ACC112 (cell line): Measurements from ENCODE around the gene GJA9.

Experiments used
- H2AFZ ChIP-seq: fragments of 200-600 bp; sonication (generic); one replicate; pipeline ENCODE4 v1.6.0; 2017; ENCODE audit warnings: antibody characterized with exemption, low read length; ENCODE audit not compliant: unreplicated experiment
- H3K27ac ChIP-seq: fragments of 200-600 bp; sonication (generic); 2 replicates; pipeline ENCODE4 v1.5.1; 2014; ENCODE audit warnings: low read depth, mild to moderate bottlenecking, antibody characterized with exemption, low read length, moderate library complexity
- H3K27me3 ChIP-seq: fragments of 200-600 bp; sonication (generic); 2 replicates; pipeline ENCODE4 v1.6.1; 2014; ENCODE audit warnings: mild to moderate bottlenecking, antibody characterized with exemption, low read length, moderate library complexity, mixed read lengths; ENCODE audit not compliant: insufficient read depth
- H3K36me3 ChIP-seq: fragments of 200-600 bp; sonication (generic); 2 replicates; pipeline ENCODE4 v1.6.1; 2016; ENCODE audit warnings: mild to moderate bottlenecking, antibody characterized with exemption, low read length, moderate library complexity, mixed read lengths; ENCODE audit not compliant: insufficient read depth
- H3K4me1 ChIP-seq: fragments of 200-600 bp; sonication (generic); one replicate; pipeline ENCODE4 v1.6.1; 2016; ENCODE audit warnings: low read length, mixed read lengths; ENCODE audit not compliant: insufficient read depth, unreplicated experiment, control insufficient read depth
- H3K4me3 ChIP-seq: fragments of 200-600 bp; sonication (generic); 2 replicates; pipeline ENCODE4 v1.5.1; 2014; ENCODE audit warnings: mild to moderate bottlenecking, low read depth, low read length
- H3K79me2 ChIP-seq: fragments of 200-600 bp; sonication (generic); one replicate; pipeline ENCODE4 v1.6.0; 2016; ENCODE audit warnings: low read length; ENCODE audit not compliant: control insufficient read depth, unreplicated experiment, insufficient read depth

GJA9 gene

GRCh38 chr1:38831731-38832369, 49.5 kb downstream of the GJA9 start:
- H3K4me3 ChIP-seq: no peak overlapping the region
- H3K79me2 ChIP-seq: no peaks in the 10 kb centered on the region
- H3K27me3 ChIP-seq: peaks cover 51% of the 10 kb centered on the region
- no peak overlapping the region for H3K27ac ChIP-seq
- no peaks in the 10 kb centered on the region for H3K36me3 ChIP-seq
- H3K4me1 ChIP-seq: no peaks in the 10 kb centered on the region
- H2AFZ ChIP-seq: no peak overlapping the region

GRCh38 chr1:38829368-38829767, 52.0 kb downstream of the GJA9 start:
- Histone ChIP-seq H3K27ac (no peak overlapping the region), H3K36me3 (no peaks in the 10 kb centered on the region), H2AFZ (no peak overlapping the region), H3K4me1 (no peaks in the 10 kb centered on the region), H3K27me3 (peaks cover 76% of the 10 kb centered on the region), H3K79me2 (no peaks in the 10 kb centered on the region), H3K4me3 (no peak overlapping the region)

- Histone ChIP-seq H3K27ac (no peak overlapping the region), H3K79me2 (no peaks in the 10 kb centered on the region), H2AFZ (no peak overlapping the region), H3K4me1 (no peaks in the 10 kb centered on the region), H3K4me3 (no peak overlapping the region), H3K27me3 (peaks cover 80% of the 10 kb centered on the region), H3K36me3 (no peaks in the 10 kb centered on the region)
Observed at GRCh38 chr1:38827318-38827717, 54.1 kb downstream of the GJA9 start.

- H3K4me3 ChIP-seq: no peak overlapping the region
- no peak overlapping the region for H2AFZ ChIP-seq
- no peak overlapping the region for H3K27ac ChIP-seq
- no peaks in the 10 kb centered on the region for H3K79me2 ChIP-seq
- peaks cover 80% of the 10 kb centered on the region for H3K27me3 ChIP-seq
- no peaks in the 10 kb centered on the region for H3K36me3 ChIP-seq
- no peaks in the 10 kb centered on the region for H3K4me1 ChIP-seq
Observed at GRCh38 chr1:38826886-38827285, 54.5 kb downstream of the GJA9 start.

- Histone ChIP-seq H3K27ac (no peak overlapping the region), H2AFZ (no peak overlapping the region), H3K4me3 (no peak overlapping the region), H3K36me3 (no peaks in the 10 kb centered on the region), H3K27me3 (peaks cover 79% of the 10 kb centered on the region), H3K79me2 (no peaks in the 10 kb centered on the region), H3K4me1 (no peaks in the 10 kb centered on the region)
Observed at GRCh38 chr1:38826262-38826661, 55.1 kb downstream of the GJA9 start.
